Fibroblast of lung (primary cell): ENCODE data around the gene TEX50. TPM values are rescaled to one million over a fixed set of nuclear protein-coding genes. Genes with fewer than 3 reads are reported as not detected.

ENCODE experiments used
- DNase-seq, 2 donors: peaks; one replicate each; pipeline versions ENCODE4 v3.0.0 to v3.0.0-alpha.2; 2010; ENCODE audit warnings: low read depth in 2 of 2
- H2AFZ ChIP-seq: 2 replicates; pipeline ENCODE4 v1.5.1; 2012; ENCODE audit warnings: low read length, control low read depth, inconsistent platforms
- H3K27ac ChIP-seq: 2 replicates; pipeline ENCODE4 v1.5.1; 2011; ENCODE audit warnings: low read length, control low read depth; ENCODE audit not compliant: insufficient read depth
- H3K27me3 ChIP-seq: 2 replicates; pipeline ENCODE4 v1.5.1; 2011; ENCODE audit warnings: mild to moderate bottlenecking, low read length; ENCODE audit not compliant: control insufficient read depth, insufficient read depth
- H3K36me3 ChIP-seq: 2 replicates; pipeline ENCODE4 v1.5.1; 2011; ENCODE audit warnings: low read length; ENCODE audit not compliant: control insufficient read depth, insufficient read depth
- H3K4me1 ChIP-seq: 2 replicates; pipeline ENCODE4 v1.5.1; 2011; ENCODE audit warnings: low read length; ENCODE audit not compliant: control insufficient read depth, insufficient read depth; ENCODE audit errors: extremely low read depth
- H3K4me2 ChIP-seq: 2 replicates; pipeline ENCODE4 v1.5.1; 2011; ENCODE audit warnings: low read length, control low read depth; ENCODE audit not compliant: insufficient read depth; ENCODE audit errors: extremely low read depth
- H3K4me3 ChIP-seq, 4 experiments: fragments of 200-600 bp in 1 of 4; sonication (generic) in 1 of 4; replicated peaks in 1 of 4; 2 replicates each; pipeline ENCODE4 v1.5.1; 2011 to 2016; ENCODE audit warnings: low read length in 4 of 4, low read depth in 3 of 4, mild to moderate bottlenecking in 3 of 4, control low read depth in 2 of 4, inconsistent platforms in 1 of 4, mixed read lengths in 1 of 4; ENCODE audit not compliant: insufficient read depth in 1 of 4; ENCODE audit errors: control extremely low read depth in 1 of 4
- H3K79me2 ChIP-seq: 2 replicates; pipeline ENCODE4 v1.5.1; 2012; ENCODE audit warnings: mild to moderate bottlenecking, low read length, inconsistent platforms; ENCODE audit not compliant: control insufficient read depth, insufficient read depth
- H3K9ac ChIP-seq: 2 replicates; pipeline ENCODE4 v1.5.1; 2011; ENCODE audit warnings: mild to moderate bottlenecking, low read length, control low read depth; ENCODE audit not compliant: insufficient read depth
- H3K9me3 ChIP-seq: 2 replicates; pipeline ENCODE4 v1.5.1; 2012; ENCODE audit warnings: low read depth, low read length; ENCODE audit not compliant: control insufficient read depth, insufficient read depth
- H4K20me1 ChIP-seq: 2 replicates; pipeline ENCODE4 v1.5.1; 2011; ENCODE audit warnings: low read length; ENCODE audit not compliant: control insufficient read depth, insufficient read depth; ENCODE audit errors: extremely low read depth
- EZH2 ChIP-seq: IDR thresholded peaks from 2 replicates; pipeline ENCODE4 v1.5.1; 2012; ENCODE audit warnings: low read length, control low read depth, mild to moderate bottlenecking; ENCODE audit errors: missing control alignments
- polyA plus RNA-seq, 2 donors: library from polyadenylated mRNA; depleted of rRNA in 1 of 2; stranded (reverse) in 1 of 2; unstranded in 1 of 2; fragments of >200 nt; gene quantifications; 2 replicates each; pipeline ENCODE4 v1.2.1, GENCODE V29; 2011 to 2012; ENCODE audit warnings: missing spikeins in 1 of 2
- total RNA-seq: library from RNA; depleted of rRNA; stranded (reverse); fragments of >200 nt; gene quantifications from 2 replicates; pipeline ENCODE4 v1.2.1, GENCODE V29; 2014
- TF ChIP-seq, protein P1 (sequence below), 2 donors: IDR thresholded peaks in 1 of 2; conservative IDR thresholded peaks in 1 of 2; 1 replicate in 1 of 2; 2 replicates in 1 of 2; pipeline ENCODE4 v1.5.1; 2011 to 2012; ENCODE audit warnings: low read length in 2 of 2, control low read depth in 1 of 2, inconsistent platforms in 1 of 2, low read depth in 1 of 2, mild to moderate bottlenecking in 1 of 2

TEX50 gene
- total and polyA plus RNA-seq, 2 donors (not counting 1 experiment from before 2014, with no cell fraction given), result not detected

DNA sequence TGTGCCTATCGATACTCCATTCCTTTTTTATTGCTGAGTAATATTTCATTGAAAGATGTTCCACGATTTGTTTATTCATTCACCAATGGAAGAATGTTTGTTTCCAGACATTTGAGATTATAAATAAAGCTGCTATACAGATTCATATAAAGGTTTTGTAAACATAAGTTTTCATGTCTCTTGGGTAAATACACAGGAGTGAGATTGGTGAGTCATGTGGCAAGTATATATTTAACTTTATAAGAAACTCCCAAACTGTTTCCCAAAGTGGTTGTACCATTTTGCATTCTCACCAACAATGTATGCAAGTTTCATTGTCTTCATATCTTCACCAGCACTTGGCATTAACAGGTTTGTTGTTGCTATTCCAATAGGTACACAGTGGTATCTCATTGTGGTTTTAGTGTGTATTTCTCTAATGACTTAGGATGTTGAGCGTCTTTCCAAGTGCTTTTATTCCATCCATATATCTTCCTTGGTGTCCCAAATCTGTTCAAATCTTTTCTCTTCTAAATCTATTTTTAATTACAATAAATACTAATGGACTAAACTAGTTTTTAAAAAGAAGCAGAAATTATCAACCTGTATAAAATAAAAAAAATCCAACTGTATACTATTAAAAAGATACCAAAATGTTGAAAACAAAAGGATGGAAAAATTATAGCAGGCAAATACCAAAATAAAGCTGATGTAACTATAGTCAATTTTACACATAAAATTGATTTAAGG lies 38.9 kb upstream of the TEX50 start:
- Histone ChIP-seq H3K36me3 (no peaks in the 10 kb centered on the region), H3K4me1 (no peaks in the 10 kb centered on the region), H3K27ac (no peak overlapping the region), H3K79me2 (no peaks in the 10 kb centered on the region), H3K4me3 (no peak overlapping the region), H2AFZ (no peak overlapping the region), H3K4me2 (no peak overlapping the region), H3K27me3 (no peaks in the 10 kb centered on the region), H3K9me3 (no peaks in the 10 kb centered on the region), H3K9ac (no peak overlapping the region), H4K20me1 (no peaks in the 10 kb centered on the region)
- TF ChIP-seq EZH2, result no peak
- TF ChIP-seq, protein P1, sequence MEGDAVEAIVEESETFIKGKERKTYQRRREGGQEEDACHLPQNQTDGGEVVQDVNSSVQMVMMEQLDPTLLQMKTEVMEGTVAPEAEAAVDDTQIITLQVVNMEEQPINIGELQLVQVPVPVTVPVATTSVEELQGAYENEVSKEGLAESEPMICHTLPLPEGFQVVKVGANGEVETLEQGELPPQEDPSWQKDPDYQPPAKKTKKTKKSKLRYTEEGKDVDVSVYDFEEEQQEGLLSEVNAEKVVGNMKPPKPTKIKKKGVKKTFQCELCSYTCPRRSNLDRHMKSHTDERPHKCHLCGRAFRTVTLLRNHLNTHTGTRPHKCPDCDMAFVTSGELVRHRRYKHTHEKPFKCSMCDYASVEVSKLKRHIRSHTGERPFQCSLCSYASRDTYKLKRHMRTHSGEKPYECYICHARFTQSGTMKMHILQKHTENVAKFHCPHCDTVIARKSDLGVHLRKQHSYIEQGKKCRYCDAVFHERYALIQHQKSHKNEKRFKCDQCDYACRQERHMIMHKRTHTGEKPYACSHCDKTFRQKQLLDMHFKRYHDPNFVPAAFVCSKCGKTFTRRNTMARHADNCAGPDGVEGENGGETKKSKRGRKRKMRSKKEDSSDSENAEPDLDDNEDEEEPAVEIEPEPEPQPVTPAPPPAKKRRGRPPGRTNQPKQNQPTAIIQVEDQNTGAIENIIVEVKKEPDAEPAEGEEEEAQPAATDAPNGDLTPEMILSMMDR (conservative IDR thresholded peaks at IDR 0.05 in 1 of 2, IDR thresholded peaks at IDR 0.05 in 1 of 2; ENCODE audit: low read depth in 1 of 2, low read length in 2 of 2), result no peak
- DNase-seq, result no peak

DNA sequence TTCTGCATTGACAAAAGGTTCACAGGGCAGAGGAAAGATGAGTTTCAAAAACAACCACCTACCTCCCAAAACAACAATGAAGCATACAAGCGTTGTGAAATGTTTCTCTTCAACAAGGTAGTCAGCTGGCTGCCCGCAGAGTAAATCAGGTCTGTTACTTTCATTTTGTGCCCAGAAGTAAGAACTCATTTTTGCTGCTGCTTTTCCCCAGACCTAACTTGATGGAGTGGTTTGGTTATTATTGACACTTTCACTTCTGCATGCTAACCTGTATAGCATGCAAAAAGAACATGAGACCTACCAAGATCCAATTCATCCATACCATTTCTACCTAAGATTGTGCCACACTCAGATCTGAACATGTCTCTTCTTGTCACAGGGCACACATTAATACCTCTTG lies 33.5 kb upstream of the TEX50 start:
- Histone ChIP-seq H3K4me2 (no peak overlapping the region), H4K20me1 (no peaks in the 10 kb centered on the region), H3K4me1 (no peaks in the 10 kb centered on the region), H3K4me3 (no peak overlapping the region), H3K36me3 (no peaks in the 10 kb centered on the region), H3K27me3 (peaks cover 3% of the 10 kb centered on the region), H3K79me2 (no peaks in the 10 kb centered on the region), H3K9ac (no peak overlapping the region), H3K27ac (no peak overlapping the region), H3K9me3 (no peaks in the 10 kb centered on the region), H2AFZ (no peak overlapping the region)
- no peak for TF ChIP-seq EZH2
- TF ChIP-seq, protein P1 (conservative IDR thresholded peaks at IDR 0.05 in 1 of 2, IDR thresholded peaks at IDR 0.05 in 1 of 2; ENCODE audit: low read depth in 1 of 2, low read length in 2 of 2), result no peak
- no peak for DNase-seq

DNA sequence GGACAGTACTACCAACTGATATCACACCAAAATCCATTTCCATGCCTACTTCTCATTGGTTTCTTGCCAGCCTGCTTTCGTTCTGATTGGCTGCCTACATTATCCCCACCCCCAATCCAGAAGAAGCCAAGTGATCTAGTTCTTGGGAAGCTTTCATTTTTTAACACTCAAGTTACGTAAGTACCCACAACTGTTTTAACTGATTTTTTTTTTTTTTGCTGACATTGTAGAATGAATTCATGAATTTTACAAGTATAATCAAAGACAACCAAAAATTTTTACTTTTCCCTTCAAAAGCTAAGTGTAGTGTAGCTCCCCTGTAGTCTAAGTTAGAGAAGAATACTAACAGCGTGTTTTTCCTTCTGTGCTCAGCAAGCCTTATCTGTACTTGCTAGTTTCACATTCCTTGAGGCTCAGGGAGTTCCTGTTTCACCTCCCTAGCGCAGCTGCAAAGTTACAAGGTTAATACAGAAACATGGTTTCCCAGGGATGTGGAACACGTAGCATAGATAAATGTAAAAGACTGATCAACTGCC lies 32.0 kb upstream of the TEX50 start, which contains the start of gene SLC9C2:
Gene SLC9C2 (minus strand): TSS at position 17 of the 536 bp plus-strand sequence. CDS start 1,296 bp downstream, outside the sequence.
- H4K20me1 ChIP-seq, result no peaks in the 10 kb centered on the region
- H3K4me1 ChIP-seq, result no peaks in the 10 kb centered on the region
- H3K27ac ChIP-seq, result no peak within 1 kb of the TSS
- H3K9me3 ChIP-seq, result no peaks in the 10 kb centered on the region
- peak within 1 kb of the TSS in 2 of 4 experiments; percentile 22 for H3K4me3 ChIP-seq
- H3K27me3 ChIP-seq, result peaks cover 3% of the 10 kb centered on the region
- no peak within 1 kb of the TSS for H3K9ac ChIP-seq
- DNase-seq, result peak; percentile 2 to 36
- H3K36me3 ChIP-seq, result no peaks in the 10 kb centered on the region
- H3K79me2 ChIP-seq, result no peaks in the 10 kb centered on the region
- no peak within 1 kb of the TSS for H2AFZ ChIP-seq
- no peak within 1 kb of the TSS for H3K4me2 ChIP-seq
- TF ChIP-seq, protein P1 (conservative IDR thresholded peaks at IDR 0.05 in 1 of 2, IDR thresholded peaks at IDR 0.05 in 1 of 2; ENCODE audit: low read depth in 1 of 2, low read length in 2 of 2), result no peak
- no peak for TF ChIP-seq EZH2
